Prostate gland (tissue), 2 donors: ENCODE measurements around the gene PINLYP. TPM values are rescaled to one million over a fixed set of nuclear protein-coding genes. Genes with fewer than 3 reads are reported as not detected.

Experiments
- DNase-seq: peaks from one replicate; pipeline ENCODE4 v3.0.0-alpha.2; 2019; ENCODE audit warnings: low spot score
- H3K27ac ChIP-seq, 2 donors: fragments of 200-600 bp; sonication (generic); 2 replicates each; pipeline ENCODE4 v1.5.1; 2017 to 2019
- H3K27me3 ChIP-seq: fragments of 200-600 bp; sonication (generic); replicated peaks from 2 replicates; pipeline ENCODE4 v1.5.1; 2019; ENCODE audit not compliant: insufficient read depth
- H3K36me3 ChIP-seq, 2 donors: fragments of 200-600 bp; sonication (generic); 1 replicate in 1 of 2; 2 replicates in 1 of 2; pipeline versions ENCODE4 v1.5.1 to v1.8.1; 2017 to 2019
- H3K4me1 ChIP-seq: fragments of 200-600 bp; sonication (generic); replicated peaks from 2 replicates; pipeline ENCODE4 v1.5.1; 2019
- H3K4me3 ChIP-seq, 2 donors: fragments of 200-600 bp; sonication (generic); 2 replicates each; pipeline ENCODE4 v1.5.1; 2017 to 2019
- H3K9me3 ChIP-seq: fragments of 200-600 bp; sonication (generic); 2 replicates; pipeline ENCODE4 v1.5.1; 2017
- CTCF ChIP-seq, 4 experiments: fragments of 200-600 bp in 2 of 4; fragments of 450-650 bp in 2 of 4; sonication (generic) in 2 of 4; IDR thresholded peaks; 1 replicate in 3 of 4; 2 replicates in 1 of 4; pipeline ENCODE4 v1.5.1; 2016 to 2019; ENCODE audit warnings: antibody characterized with exemption in 4 of 4, mild to moderate bottlenecking in 2 of 4, moderate library complexity in 2 of 4
- POLR2A ChIP-seq: fragments of 450-650 bp; IDR thresholded peaks from one replicate; pipeline ENCODE4 v1.6.1; 2016; ENCODE audit warnings: antibody characterized with exemption, mild to moderate bottlenecking
- POLR2AphosphoS5 ChIP-seq: sonication (generic); formaldehyde crosslinking; IDR thresholded peaks from one replicate; pipeline ENCODE4 v1.6.1; 2017; ENCODE audit warnings: antibody characterized with exemption
- WGBS: methylation state at CpG from one replicate; pipeline ENCODE4 v1.1.5; 2018; 5-methylcytosine and 5-hydroxymethylcytosine counted together
- intact Hi-C: fragments of 100-400 bp; cut with DNase I; formaldehyde crosslinking; loops from one replicate; pipeline ENCODE4 v1.14.2; 2022
- total RNA-seq, 2 donors: library from RNA; depleted of rRNA; stranded (reverse); fragments of >200 nt; gene quantifications; one replicate each; pipeline ENCODE4 v1.1.0, GENCODE V29; 2016

Gene PINLYP
- total RNA-seq, 2 donors from 2014 or later = 4.8 to 7.8 TPM

DNA sequence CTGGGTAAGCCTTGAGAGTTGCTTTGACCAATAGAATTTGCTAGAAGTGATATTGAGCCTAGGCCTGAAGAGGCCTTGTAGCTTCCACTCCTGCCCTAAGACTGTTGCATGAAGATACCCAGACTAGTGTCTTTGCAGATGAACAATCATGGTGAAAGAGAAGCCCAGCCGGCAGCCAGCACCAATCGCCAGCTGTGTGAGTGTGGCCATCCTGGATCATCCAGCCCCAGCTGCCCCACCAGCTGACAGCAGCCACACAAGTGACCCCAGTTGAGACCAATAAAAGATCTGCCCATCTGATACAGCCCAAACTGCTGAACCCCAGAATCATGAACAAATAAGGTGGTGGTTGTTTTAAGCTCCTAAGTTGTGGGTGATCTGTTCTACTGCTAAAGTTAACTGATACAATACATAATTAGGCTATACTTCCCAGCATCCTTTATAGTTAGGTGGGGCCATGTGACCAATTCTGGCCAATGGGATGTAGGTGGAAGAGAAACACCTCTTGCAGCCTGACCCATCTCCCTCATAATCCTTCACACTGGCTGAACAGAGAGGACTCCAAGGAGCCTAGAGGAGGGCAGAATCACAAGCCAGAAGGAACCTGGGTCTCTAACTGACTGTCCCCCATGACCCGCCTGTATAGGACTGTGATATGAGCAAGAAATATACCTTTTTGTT lies 53.2 kb downstream of the PINLYP start:
- WGBS = 94% methylated on average over 3 of the region's 3 CpGs

GRCh38 chr19:43631491-43631890 lies 55.9 kb downstream of the PINLYP start:
- H3K9me3 ChIP-seq = no peaks in the 10 kb centered on the region
- H3K4me3 ChIP-seq = no peak overlapping the region
- 89% methylated on average over 5 of the region's 5 CpGs for WGBS
- H3K27me3 ChIP-seq = no peaks in the 10 kb centered on the region
- intact Hi-C loops = no loop called here
- no peaks in the 10 kb centered on the region for H3K4me1 ChIP-seq
- TF ChIP-seq POLR2A (no peak), POLR2AphosphoS5 (no peak), CTCF (IDR thresholded peaks at IDR 0.05) (no peak)
- no peaks in the 10 kb centered on the region for H3K36me3 ChIP-seq
- DNase-seq = no peak
- H3K27ac ChIP-seq = no peak overlapping the region

More for the DNA sequence above, 53.2 kb downstream of the PINLYP start:
- DNase-seq = no peak
- H3K9me3 ChIP-seq = no peaks in the 10 kb centered on the region
- H3K27ac ChIP-seq = no peak overlapping the region
- H3K36me3 ChIP-seq = no peaks in the 10 kb centered on the region
- H3K27me3 ChIP-seq = no peaks in the 10 kb centered on the region
- no peak overlapping the region for H3K4me3 ChIP-seq
- no peaks in the 10 kb centered on the region for H3K4me1 ChIP-seq
- intact Hi-C loops = no loop called here
- TF ChIP-seq POLR2A (no peak), CTCF (IDR thresholded peaks at IDR 0.05) (no peak), POLR2AphosphoS5 (no peak)

Other genes with a start within 250 kb of the PINLYP start
- gene CD177, start 222.1 kb upstream of the PINLYP start, total RNA-seq = 100 to 1,000 TPM in 1 of 2 donors, 10 to 100 TPM in 1; 77.6 to 248 TPM
- gene TEX101, start 160.9 kb upstream of the PINLYP start, total RNA-seq = 10 to 100 TPM in 1 of 2 donors, not detected in 1; 26.0 TPM
- gene LYPD3, start 110.2 kb upstream of the PINLYP start, total RNA-seq = 10 to 100 TPM in 1 of 2 donors, 1 to 10 TPM in 1; 9.8 to 27.6 TPM
- gene PHLDB3, start 71.1 kb upstream of the PINLYP start, total RNA-seq = 10 to 100 TPM; 43.5 to 54.5 TPM
- gene ETHE1, start 48.6 kb upstream of the PINLYP start, total RNA-seq = 100 to 1,000 TPM in 1 of 2 donors, 10 to 100 TPM in 1; 32.8 to 122 TPM
- gene ZNF575, start 42.6 kb upstream of the PINLYP start, total RNA-seq = 1 to 10 TPM in 1 of 2 donors, not detected in 1; 2.0 TPM
- gene XRCC1, start 274 bp upstream of the PINLYP start, total RNA-seq = 10 to 100 TPM; 25.8 to 52.5 TPM
- 10 to 100 TPM; 28.3 to 30.4 TPM for gene IRGQ, start 20.3 kb downstream of the PINLYP start, total RNA-seq
- 10 to 100 TPM; 25.1 to 30.6 TPM for gene ZNF576, start 20.8 kb downstream of the PINLYP start, total RNA-seq
- under 1 TPM; 0.28 to 0.59 TPM for gene SRRM5, start 36.3 kb downstream of the PINLYP start, total RNA-seq
- gene ZNF428, start 43.8 kb downstream of the PINLYP start, total RNA-seq = 100 to 1,000 TPM in 1 of 2 donors, 10 to 100 TPM in 1; 51.7 to 108 TPM
- gene CADM4, start 64.0 kb downstream of the PINLYP start, total RNA-seq = 10 to 100 TPM; 21.1 to 49.4 TPM
- gene PLAUR, start 94.4 kb downstream of the PINLYP start, total RNA-seq = 10 to 100 TPM in 1 of 2 donors, 1 to 10 TPM in 1; 6.9 to 40.9 TPM
- 10 to 100 TPM in 1 of 2 donors, not detected in 1; 15.7 TPM for gene IRGC, start 140.3 kb downstream of the PINLYP start, total RNA-seq
- gene SMG9, start 179.2 kb downstream of the PINLYP start, total RNA-seq = 10 to 100 TPM; 22.9 to 45.1 TPM
- 10 to 100 TPM; 65.1 to 86.1 TPM for gene KCNN4, start 205.2 kb downstream of the PINLYP start, total RNA-seq
- 1 to 10 TPM; 2.7 to 6.2 TPM for gene LYPD5, start 226.6 kb downstream of the PINLYP start, total RNA-seq